Duodenal mucosa (tissue), 2 donors: ENCODE results near the gene PDE6A.

Experiments
- H3K27ac ChIP-seq: one replicate; pipeline ENCODE4 v1.7.0; 2013; ENCODE audit warnings: low read depth, low read length
- H3K27me3 ChIP-seq, 2 donors: one replicate each; pipeline ENCODE4 v1.7.0; 2013; ENCODE audit warnings: low read length in 2 of 2, control low read depth in 1 of 2; ENCODE audit not compliant: insufficient read depth in 2 of 2, control insufficient read depth in 1 of 2
- H3K36me3 ChIP-seq, 2 donors: one replicate each; pipeline ENCODE4 v1.7.0; 2013; ENCODE audit warnings: low read length in 2 of 2, control low read depth in 1 of 2; ENCODE audit not compliant: insufficient read depth in 2 of 2, control insufficient read depth in 1 of 2
- H3K4me1 ChIP-seq, 2 donors: one replicate each; pipeline ENCODE4 v1.7.0; 2013; ENCODE audit warnings: low read length in 2 of 2, control low read depth in 1 of 2; ENCODE audit not compliant: insufficient read depth in 2 of 2, control insufficient read depth in 1 of 2
- H3K4me3 ChIP-seq, 2 donors: one replicate each; pipeline ENCODE4 v1.7.0; 2013; ENCODE audit warnings: low read length in 2 of 2, low read depth in 1 of 2
- H3K9ac ChIP-seq, 2 donors: one replicate each; pipeline ENCODE4 v1.7.0; 2013; ENCODE audit warnings: low read length in 2 of 2, low read depth in 1 of 2
- H3K9me3 ChIP-seq, 2 donors: one replicate each; pipeline ENCODE4 v1.7.0; 2013; ENCODE audit warnings: low read length in 2 of 2, control low read depth in 1 of 2; ENCODE audit not compliant: control insufficient read depth in 1 of 2

The PDE6A gene

DNA sequence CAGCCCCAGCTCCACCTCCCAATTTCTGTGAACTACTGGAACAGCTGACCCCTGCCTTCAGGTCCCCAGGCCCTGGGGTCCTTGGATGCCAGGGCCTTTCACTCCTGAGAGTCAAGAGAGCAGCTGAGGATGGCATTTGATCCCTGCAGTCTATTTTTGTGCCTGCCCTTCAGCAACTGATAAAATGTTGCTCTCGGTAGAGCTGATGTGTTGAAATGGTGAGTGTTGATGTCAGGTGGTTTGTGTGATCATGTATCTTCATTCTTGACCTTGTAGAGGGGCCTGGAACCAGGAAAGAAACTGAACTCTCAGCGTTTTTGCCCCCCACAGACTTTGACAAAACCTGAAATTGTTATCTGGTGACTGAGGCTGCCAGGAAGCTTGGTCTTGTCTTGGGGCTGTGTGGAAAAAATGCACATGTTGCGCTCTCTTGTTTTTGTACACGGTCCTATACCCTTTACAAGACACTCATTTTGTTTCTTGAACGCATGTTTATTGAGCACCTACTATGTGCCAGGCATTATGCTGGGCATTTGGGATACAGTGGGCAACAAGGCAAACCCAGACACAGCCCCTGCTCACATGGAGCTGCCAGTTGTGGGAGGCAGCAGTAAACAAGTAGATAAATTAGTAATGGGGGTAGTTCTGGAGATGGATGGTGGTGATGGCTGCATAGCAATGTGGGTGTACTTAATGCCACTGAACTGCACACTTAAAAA is 136.2 kb downstream of the PDE6A start:
- Histone ChIP-seq H3K27ac (no peak overlapping the region), H3K4me1 (peaks cover 11% of the 10 kb centered on the region in 2 donors), H3K4me3 (no peak overlapping the region), H3K36me3 (peaks cover 0 to 8% of the 10 kb centered on the region in 2 donors), H3K9me3 (no peaks in the 10 kb centered on the region), H3K27me3 (no peaks in the 10 kb centered on the region), H3K9ac (no peak overlapping the region)
